HEK293T (cell line): Measurements from ENCODE around the gene ABR.

Experiments
- CTCF ChIA-PET: fragments of 350-600 bp; formaldehyde crosslinking; extraction: SDS; loops from one replicate; lab custom pipeline; 2021; ENCODE audit warnings: antibody characterized with exemption, inconsistent platforms; lab: Yijun Ruan, JAX
- POLR2A ChIA-PET: fragments of 350-600 bp; formaldehyde crosslinking; extraction: SDS; loops from one replicate; lab custom pipeline; 2020; ENCODE audit warnings: antibody characterized with exemption, inconsistent platforms; lab: Yijun Ruan, JAX
- DNase-seq: peaks from one replicate; pipeline ENCODE4 v3.0.0; 2012; ENCODE audit warnings: mixed read lengths; ENCODE audit errors: extremely low spot score
- ARNT ChIP-seq: fragments of 450-650 bp; IDR thresholded peaks from 2 replicates; pipeline ENCODE4 v1.6.1; 2017; ENCODE audit warnings: mild to moderate bottlenecking
- BHLHE40 ChIP-seq: fragments of 450-650 bp; IDR thresholded peaks from 2 replicates; pipeline ENCODE4 v1.6.1; 2016; ENCODE audit warnings: mild to moderate bottlenecking, moderate library complexity, borderline replicate concordance
- CTBP1 ChIP-seq: fragments of 450-650 bp; IDR thresholded peaks from 2 replicates; pipeline ENCODE4 v1.6.1; 2016; ENCODE audit warnings: borderline replicate concordance
- ELF4 ChIP-seq: fragments of 450-650 bp; IDR thresholded peaks from 2 replicates; pipeline ENCODE4 v1.6.1; 2017; ENCODE audit warnings: antibody characterized with exemption
- FOXA1 ChIP-seq: fragments of 450-650 bp; IDR thresholded peaks from 2 replicates; pipeline ENCODE4 v1.6.1; 2016; ENCODE audit warnings: mild to moderate bottlenecking
- FOXK2 ChIP-seq: fragments of 450-650 bp; IDR thresholded peaks from 2 replicates; pipeline ENCODE4 v1.6.1; 2016; ENCODE audit warnings: mild to moderate bottlenecking
- FOXM1 ChIP-seq: fragments of 450-650 bp; IDR thresholded peaks from 2 replicates; pipeline ENCODE4 v1.6.1; 2017; ENCODE audit warnings: mild to moderate bottlenecking, borderline replicate concordance
- HDGF ChIP-seq: fragments of 450-650 bp; IDR thresholded peaks from 2 replicates; pipeline ENCODE4 v1.6.1; 2017; ENCODE audit warnings: antibody characterized with exemption, borderline replicate concordance
- L3MBTL2 ChIP-seq: fragments of 450-650 bp; conservative IDR thresholded peaks from 2 replicates; pipeline ENCODE4 v1.6.1; 2016; ENCODE audit warnings: mild to moderate bottlenecking
- LEF1 ChIP-seq: fragments of 450-650 bp; IDR thresholded peaks from 2 replicates; pipeline ENCODE4 v1.6.1; 2017; ENCODE audit warnings: mild to moderate bottlenecking, borderline replicate concordance
- NFRKB ChIP-seq: fragments of 450-650 bp; IDR thresholded peaks from 2 replicates; pipeline ENCODE4 v1.6.1; 2016; ENCODE audit warnings: mild to moderate bottlenecking, moderate library complexity
- SP1 ChIP-seq: fragments of 450-650 bp; IDR thresholded peaks from 2 replicates; pipeline ENCODE4 v1.6.1; 2017
- SUZ12 ChIP-seq: fragments of 450-650 bp; IDR thresholded peaks from 2 replicates; pipeline ENCODE4 v1.6.1; 2016; ENCODE audit warnings: mild to moderate bottlenecking
- TARDBP ChIP-seq: fragments of 450-650 bp; IDR thresholded peaks from 2 replicates; pipeline ENCODE4 v1.6.1; 2016
- ZNF384 ChIP-seq: fragments of 450-650 bp; IDR thresholded peaks from 2 replicates; pipeline ENCODE4 v1.6.1; 2016
- TF ChIP-seq, protein P1 (sequence below): fragments of 450-650 bp; IDR thresholded peaks from 2 replicates; pipeline ENCODE4 v1.6.1; 2016

ABR gene

DNA sequence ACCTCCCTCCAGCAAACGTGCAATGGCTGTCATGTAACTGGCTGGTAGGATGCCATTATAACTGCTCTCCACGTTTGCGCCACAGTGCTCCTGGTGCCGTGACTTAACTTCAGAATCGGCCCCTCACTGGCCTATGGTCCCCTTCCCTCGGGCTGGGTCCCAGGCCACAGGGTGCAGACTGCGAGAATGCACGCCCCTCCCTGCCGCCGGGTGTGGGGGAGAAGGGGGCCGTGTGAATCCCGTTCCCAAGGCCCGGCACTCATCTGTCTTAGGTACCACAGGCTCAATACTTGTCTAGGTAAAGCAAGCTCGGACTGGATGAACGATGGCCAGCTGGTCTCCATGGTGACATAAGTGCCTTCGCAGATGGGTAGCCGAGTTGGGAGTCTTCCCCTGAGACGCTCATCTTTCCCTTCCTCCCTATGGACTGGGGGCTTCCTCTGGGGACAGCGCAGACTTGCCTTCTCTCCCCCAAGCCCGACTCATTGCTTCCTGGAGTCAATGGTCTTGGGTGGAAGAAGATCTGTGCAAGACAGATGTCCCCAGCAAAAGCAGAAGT lies 145.1 kb downstream of the ABR start:
- TF ChIP-seq FOXK2, result no peak
- TF ChIP-seq FOXM1, result no peak
- TF ChIP-seq L3MBTL2, result no peak
- TF ChIP-seq, protein P1, sequence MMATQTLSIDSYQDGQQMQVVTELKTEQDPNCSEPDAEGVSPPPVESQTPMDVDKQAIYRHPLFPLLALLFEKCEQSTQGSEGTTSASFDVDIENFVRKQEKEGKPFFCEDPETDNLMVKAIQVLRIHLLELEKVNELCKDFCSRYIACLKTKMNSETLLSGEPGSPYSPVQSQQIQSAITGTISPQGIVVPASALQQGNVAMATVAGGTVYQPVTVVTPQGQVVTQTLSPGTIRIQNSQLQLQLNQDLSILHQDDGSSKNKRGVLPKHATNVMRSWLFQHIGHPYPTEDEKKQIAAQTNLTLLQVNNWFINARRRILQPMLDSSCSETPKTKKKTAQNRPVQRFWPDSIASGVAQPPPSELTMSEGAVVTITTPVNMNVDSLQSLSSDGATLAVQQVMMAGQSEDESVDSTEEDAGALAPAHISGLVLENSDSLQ, result no peak
- no peak for TF ChIP-seq BHLHE40
- TF ChIP-seq CTBP1, result no peak
- no peak for TF ChIP-seq ARNT
- CTCF ChIA-PET, result interaction anchor here (0.7 kb wide), 1 partner anchor 8 kb away, joined by 3 read pairs; no protein-coding TSS in a partner anchor
- DNase-seq, result no peak
- POLR2A ChIA-PET, result no interaction called here

DNA sequence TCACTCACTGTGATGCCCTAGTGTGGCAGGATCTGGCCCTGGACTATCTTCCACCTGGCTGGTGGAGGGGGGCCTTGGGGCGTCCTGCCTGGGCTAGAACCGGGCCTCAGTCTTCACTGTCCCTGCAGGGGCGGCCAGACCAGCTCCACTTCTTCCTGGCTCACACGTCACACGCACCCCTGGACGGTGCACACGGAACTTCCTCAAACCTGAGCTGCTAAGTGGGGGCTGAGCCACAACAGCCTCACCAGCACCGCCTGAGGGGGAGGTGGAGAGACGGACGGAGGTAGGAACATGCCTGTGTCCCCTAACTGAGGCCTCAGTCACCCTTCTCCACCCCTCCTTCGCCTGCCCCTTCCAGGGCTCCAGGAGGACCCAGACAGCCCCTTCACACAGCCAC lies 146.3 kb downstream of the ABR start:
- CTCF ChIA-PET, result no interaction called here
- POLR2A ChIA-PET, result no interaction called here
- no peak for TF ChIP-seq FOXA1
- no peak for TF ChIP-seq CTBP1
- TF ChIP-seq FOXM1, result no peak
- TF ChIP-seq, protein P1, result no peak
- no peak for TF ChIP-seq TARDBP
- no peak for TF ChIP-seq ELF4
- TF ChIP-seq HDGF, result no peak
- TF ChIP-seq SP1, result no peak
- TF ChIP-seq L3MBTL2, result no peak
- TF ChIP-seq NFRKB, result no peak
- no peak for TF ChIP-seq ZNF384
- TF ChIP-seq SUZ12, result no peak
- no peak for TF ChIP-seq LEF1
- TF ChIP-seq ARNT, result no peak
- TF ChIP-seq BHLHE40, result no peak
- TF ChIP-seq FOXK2, result no peak
- no peak for DNase-seq

DNA sequence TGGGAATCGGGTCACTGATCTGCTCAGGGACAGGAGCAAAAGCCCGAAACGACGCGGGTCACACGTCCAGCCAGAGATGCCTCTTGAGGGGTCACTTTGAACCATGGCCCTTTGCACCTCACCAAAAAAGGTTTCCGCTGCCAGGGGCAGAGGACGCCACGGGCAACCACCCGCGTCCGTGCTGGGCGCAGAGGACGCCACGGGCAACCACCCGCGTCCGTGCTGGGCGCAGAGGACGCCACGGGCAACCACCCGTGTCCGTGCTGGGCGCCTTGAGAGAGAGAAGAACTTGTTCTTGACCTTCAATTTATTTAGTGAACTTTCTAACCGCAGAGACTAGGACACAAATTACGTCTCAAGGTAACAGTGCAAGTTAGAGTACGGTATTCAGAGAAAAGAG lies 147.4 kb downstream of the ABR start:
- CTCF ChIA-PET, result no interaction called here
- POLR2A ChIA-PET, result no interaction called here
- TF ChIP-seq SP1 (no peak), ELF4 (no peak), ZNF384 (no peak), HDGF (no peak), BHLHE40 (no peak), FOXA1 (no peak)
- DNase-seq, result no peak

DNA sequence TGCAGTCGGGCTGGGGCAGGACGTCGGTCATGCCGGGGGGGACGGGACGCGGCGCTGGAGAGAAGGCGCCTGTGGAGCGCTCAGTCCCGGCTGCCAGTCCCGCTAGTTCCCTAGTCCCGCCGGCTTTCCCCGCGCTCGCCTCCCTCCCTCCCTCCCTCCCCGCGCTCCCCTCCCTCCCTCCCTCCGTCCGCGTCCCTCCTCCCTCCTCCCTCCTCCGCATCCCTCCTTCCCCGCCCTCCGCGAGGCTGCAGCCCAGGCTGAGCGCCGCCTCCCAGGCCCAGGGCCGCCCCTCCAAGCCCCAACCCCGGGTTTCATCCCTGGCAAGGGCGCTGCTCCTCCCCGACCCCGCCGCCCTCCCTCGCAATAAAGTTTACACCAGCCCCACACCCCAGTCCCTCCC lies 148.1 kb downstream of the ABR start:
- CTCF ChIA-PET, result no interaction called here
- TF ChIP-seq SP1 (no peak), FOXM1 (no peak), FOXA1 (no peak)
- POLR2A ChIA-PET, result no interaction called here
- no peak for DNase-seq

DNA sequence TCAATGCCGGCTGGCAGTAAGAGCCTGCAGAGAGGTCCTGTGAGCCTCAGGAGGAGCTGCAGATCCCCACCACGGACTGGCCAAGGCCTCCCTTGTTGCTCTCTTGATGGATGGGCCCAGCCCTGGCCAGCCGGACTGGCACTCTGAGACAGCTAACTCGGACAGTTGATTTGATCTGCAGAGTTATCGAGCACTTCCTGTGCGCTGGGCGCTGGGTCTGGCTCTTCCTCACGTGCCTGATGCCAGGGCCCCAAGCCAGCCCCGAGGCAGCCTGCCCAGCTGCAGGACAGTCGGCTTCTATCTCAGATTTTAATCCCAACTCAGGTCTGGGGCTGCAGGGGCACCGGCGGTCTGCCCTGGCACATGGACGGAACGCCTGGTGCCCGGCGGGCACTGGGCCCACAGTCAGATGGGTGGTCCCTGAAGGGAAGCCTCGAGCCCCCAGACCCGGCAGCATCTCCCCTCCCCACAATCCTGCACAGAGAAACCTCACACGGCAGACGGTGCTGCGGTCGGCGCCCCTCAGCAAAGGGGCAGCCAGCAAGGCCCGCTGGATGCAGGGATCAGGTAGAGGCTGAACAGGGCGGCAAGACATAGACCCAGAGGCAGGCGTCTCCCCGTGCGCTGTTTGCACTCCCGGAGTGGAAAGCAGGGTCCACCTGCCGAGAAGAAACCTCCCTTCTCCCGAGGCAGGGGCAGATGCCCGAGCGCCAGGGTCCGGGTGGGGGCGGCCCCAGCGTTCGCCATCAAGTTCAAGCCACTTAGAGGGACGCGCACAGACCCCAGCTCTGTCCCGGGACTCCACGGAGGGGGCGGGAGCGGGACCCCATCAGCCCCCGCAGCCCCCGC lies 148.9 kb downstream of the ABR start:
- TF ChIP-seq, protein P1, result no peak
- CTCF ChIA-PET, result no interaction called here
- DNase-seq, result no peak
- POLR2A ChIA-PET, result no interaction called here

DNA sequence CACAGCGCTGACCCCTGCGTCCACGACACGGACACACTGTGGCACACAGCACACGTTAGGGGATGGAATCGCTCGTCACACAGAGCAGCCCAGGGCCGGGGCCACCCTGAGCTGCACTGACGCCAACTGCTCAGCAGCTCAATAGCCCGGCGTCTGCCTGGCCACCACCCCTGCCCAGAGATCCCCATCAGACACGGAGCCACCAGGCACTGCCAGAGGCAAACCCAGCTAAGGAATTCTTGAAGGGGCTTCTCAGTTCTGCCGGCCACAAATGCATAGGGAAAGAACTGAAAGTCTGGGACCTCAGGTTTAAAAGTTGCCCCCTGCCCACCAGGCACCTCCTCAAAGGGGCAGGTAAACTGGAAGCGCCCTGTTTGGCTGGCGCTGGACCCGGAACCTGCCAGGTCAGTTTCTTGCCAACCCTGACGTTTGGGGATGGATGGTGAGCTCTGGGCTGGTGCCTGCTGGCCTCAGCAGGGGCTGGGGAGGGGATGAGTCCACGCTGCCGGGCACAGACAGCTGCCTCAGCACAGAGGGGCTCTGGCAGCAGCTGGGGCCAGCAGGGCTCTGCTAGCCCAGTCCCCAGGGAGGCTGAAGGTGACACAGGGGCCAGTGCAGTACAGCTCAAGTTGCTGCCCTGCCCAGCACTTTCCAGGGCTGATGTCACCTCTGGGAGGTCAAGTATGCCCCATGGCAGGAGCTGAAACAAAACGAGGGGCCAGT lies 149.7 kb downstream of the ABR start:
- ChIA-PET POLR2A (no interaction called here), CTCF (no interaction called here)
- TF ChIP-seq, protein P1, result no peak
- no peak for TF ChIP-seq HDGF
- DNase-seq, result no peak
